ENCODE measurements around the gene EMD. TPM values are rescaled to one million over a fixed set of nuclear protein-coding genes. Genes with fewer than 3 reads are reported as not detected.
"Not testable (repeated sequence)": the region's sequence is repeated elsewhere in the genome, so short reads cannot be mapped to it uniquely, and the experiment has no call there.

Gene EMD
- total RNA-seq, 4 donors from 2014 or later = 36.5 to 71.6 (median 57.2) TPM

- H3K36me3 ChIP-seq; H3K27me3 ChIP-seq; intact Hi-C loops (cut with DNase I); H3K4me1 ChIP-seq; H3K9me3 ChIP-seq; H3K4me3 ChIP-seq (replicated peaks in 1 of 3); DNase-seq; H3K27ac ChIP-seq: not testable (repeated sequence)
- no CpG with 5 or more reads among the region's 20 CpGs for WGBS, 2 donors
Observed at GRCh38 chrX:154343620-154344019, 35.5 kb upstream of the EMD start.

GRCh38 chrX:154348114-154348531, 31.0 kb upstream of the EMD start:
- no peak for DNase-seq
- TF ChIP-seq POLR2A (IDR thresholded peaks at IDR 0.05) (no peak), CTCF (IDR thresholded peaks at IDR 0.05) (no peak)
- Histone ChIP-seq H3K27ac (no peak overlapping the region), H3K36me3 (peaks cover 4 to 31% of the 10 kb centered on the region in 2 donors), H3K4me1 (no peaks in the 10 kb centered on the region), H3K4me3 (replicated peaks in 1 of 3) (no peak overlapping the region), H3K27me3 (no peaks in the 10 kb centered on the region), H3K9me3 (no peaks in the 10 kb centered on the region)
- 95% methylated on average over 3 of the region's 7 CpGs; no CpG with 5 or more reads in 1 of the 2 donors for WGBS, 2 donors
- intact Hi-C loops (cut with DNase I) = no loop called here

GRCh38 chrX:154348646-154349358, 30.3 kb upstream of the EMD start:
- peaks cover 6 to 38% of the 10 kb centered on the region in 2 donors for H3K36me3 ChIP-seq
- H3K27ac ChIP-seq = no peak overlapping the region
- H3K27me3 ChIP-seq = no peaks in the 10 kb centered on the region
- TF ChIP-seq POLR2A (IDR thresholded peaks at IDR 0.05) = no peak
- no peak for TF ChIP-seq CTCF (IDR thresholded peaks at IDR 0.05)
- intact Hi-C loops (cut with DNase I) = no loop called here
- no peaks in the 10 kb centered on the region for H3K9me3 ChIP-seq
- WGBS, 2 donors = 90 to 100% methylated on average over 2 to 8 of the region's 24 CpGs
- DNase-seq = no peak
- no peaks in the 10 kb centered on the region for H3K4me1 ChIP-seq
- H3K4me3 ChIP-seq (replicated peaks in 1 of 3) = no peak overlapping the region

GRCh38 chrX:154349359-154349935, 29.6 kb upstream of the EMD start:
- 86% methylated on average over 13 of the region's 19 CpGs; no CpG with 5 or more reads in 1 of the 2 donors for WGBS, 2 donors

GRCh38 chrX:154349979-154350378, 29.1 kb upstream of the EMD start:
- no peaks in the 10 kb centered on the region for H3K9me3 ChIP-seq
- WGBS, 2 donors = 95 to 96% methylated on average over 4 to 8 of the region's 15 CpGs
- H3K4me3 ChIP-seq (replicated peaks in 1 of 3) = no peak overlapping the region
- DNase-seq = no peak
- no peaks in the 10 kb centered on the region for H3K4me1 ChIP-seq
- no peaks in the 10 kb centered on the region for H3K27me3 ChIP-seq
- intact Hi-C loops (cut with DNase I) = no loop called here
- peaks cover 17 to 45% of the 10 kb centered on the region in 2 donors for H3K36me3 ChIP-seq
- H3K27ac ChIP-seq = no peak overlapping the region
- TF ChIP-seq POLR2A (IDR thresholded peaks at IDR 0.05) = no peak
- TF ChIP-seq CTCF (IDR thresholded peaks at IDR 0.05) = no peak

More at GRCh38 chrX:154349359-154349935, 29.6 kb upstream of the EMD start:
- no peak overlapping the region for H3K4me3 ChIP-seq (replicated peaks in 1 of 3)
- intact Hi-C loops (cut with DNase I) = no loop called here
- peaks cover 13 to 42% of the 10 kb centered on the region in 2 donors for H3K36me3 ChIP-seq
- TF ChIP-seq POLR2A (IDR thresholded peaks at IDR 0.05) = no peak
- no peak for TF ChIP-seq CTCF (IDR thresholded peaks at IDR 0.05)
- H3K4me1 ChIP-seq = no peaks in the 10 kb centered on the region
- no peaks in the 10 kb centered on the region for H3K9me3 ChIP-seq
- no peak overlapping the region for H3K27ac ChIP-seq
- H3K27me3 ChIP-seq = no peaks in the 10 kb centered on the region
- DNase-seq = no peak

Data from thyroid gland (tissue), 4 donors.